Measurements from ENCODE around the gene FLOT2. TPM values are rescaled to one million over a fixed set of nuclear protein-coding genes. Genes with fewer than 3 reads are reported as not detected.

FLOT2 gene
- total RNA-seq, 1 donor from 2014 or later: 74.1 TPM

- Mint-ChIP-seq H3K27me3 (ENCODE audit: low read depth) (no peaks in the 10 kb centered on the region), H3K27ac (ENCODE audit: unreplicated experiment) (no peak overlapping the region), H3K4me3 (ENCODE audit: unreplicated experiment) (no peak overlapping the region), H3K4me1 (ENCODE audit: low read depth) (no peaks in the 10 kb centered on the region), H3K36me3 (ENCODE audit: low read depth) (peaks cover 17% of the 10 kb centered on the region), H3K9me3 (ENCODE audit: low read depth) (no peaks in the 10 kb centered on the region)
- no peak for DNase-seq (ENCODE audit: low spot score)
- no peak for TF ChIP-seq CTCF (IDR thresholded peaks at IDR 0.05)
Observed at GRCh38 chr17:28862561-28862960, 35.0 kb downstream of the FLOT2 start.

- no peak overlapping the region for H3K27ac Mint-ChIP-seq (ENCODE audit: unreplicated experiment)
- no peaks in the 10 kb centered on the region for H3K9me3 Mint-ChIP-seq (ENCODE audit: low read depth)
- H3K4me3 Mint-ChIP-seq (ENCODE audit: unreplicated experiment): no peak overlapping the region
- peaks cover 17% of the 10 kb centered on the region for H3K36me3 Mint-ChIP-seq (ENCODE audit: low read depth)
- H3K4me1 Mint-ChIP-seq (ENCODE audit: low read depth): no peaks in the 10 kb centered on the region
- no peak for TF ChIP-seq CTCF (IDR thresholded peaks at IDR 0.05)
- no peak for DNase-seq (ENCODE audit: low spot score)
- H3K27me3 Mint-ChIP-seq (ENCODE audit: low read depth): no peaks in the 10 kb centered on the region
Observed at GRCh38 chr17:28861393-28862203, 35.9 kb downstream of the FLOT2 start.

GRCh38 chr17:28860363-28860808 lies 37.1 kb downstream of the FLOT2 start:
- H3K27ac Mint-ChIP-seq (ENCODE audit: unreplicated experiment): no peak overlapping the region
- no peak for TF ChIP-seq CTCF (IDR thresholded peaks at IDR 0.05)
- H3K4me1 Mint-ChIP-seq (ENCODE audit: low read depth): peaks cover 5% of the 10 kb centered on the region
- no peak for DNase-seq (ENCODE audit: low spot score)
- no peak overlapping the region for H3K4me3 Mint-ChIP-seq (ENCODE audit: unreplicated experiment)
- H3K36me3 Mint-ChIP-seq (ENCODE audit: low read depth): peaks cover 19% of the 10 kb centered on the region
- no peaks in the 10 kb centered on the region for H3K27me3 Mint-ChIP-seq (ENCODE audit: low read depth)
- H3K9me3 Mint-ChIP-seq (ENCODE audit: low read depth): no peaks in the 10 kb centered on the region

GRCh38 chr17:28858801-28859355 lies 38.7 kb downstream of the FLOT2 start:
- DNase-seq (ENCODE audit: low spot score): no peak
- no peak for TF ChIP-seq CTCF (IDR thresholded peaks at IDR 0.05)
- Mint-ChIP-seq H3K9me3 (ENCODE audit: low read depth) (no peaks in the 10 kb centered on the region), H3K36me3 (ENCODE audit: low read depth) (peaks cover 19% of the 10 kb centered on the region), H3K4me3 (ENCODE audit: unreplicated experiment) (no peak overlapping the region), H3K27ac (ENCODE audit: unreplicated experiment) (no peak overlapping the region), H3K27me3 (ENCODE audit: low read depth) (no peaks in the 10 kb centered on the region), H3K4me1 (ENCODE audit: low read depth) (peaks cover 17% of the 10 kb centered on the region)

GRCh38 chr17:28857905-28858800 lies 39.4 kb downstream of the FLOT2 start:
- Mint-ChIP-seq H3K36me3 (ENCODE audit: low read depth) (peaks cover 19% of the 10 kb centered on the region), H3K4me3 (ENCODE audit: unreplicated experiment) (no peak overlapping the region), H3K27me3 (ENCODE audit: low read depth) (no peaks in the 10 kb centered on the region), H3K4me1 (ENCODE audit: low read depth) (peaks cover 17% of the 10 kb centered on the region), H3K27ac (ENCODE audit: unreplicated experiment) (no peak overlapping the region), H3K9me3 (ENCODE audit: low read depth) (no peaks in the 10 kb centered on the region)
- no peak for TF ChIP-seq CTCF (IDR thresholded peaks at IDR 0.05)
- DNase-seq (ENCODE audit: low spot score): no peak
